ENCODE data around the gene ABCF3.
"Not testable (repeated sequence)": the region's sequence is repeated elsewhere in the genome, so short reads cannot be mapped to it uniquely, and the experiment has no call there.

Gene ABCF3

GRCh38 chr3:184145751-184146270, 40.2 kb upstream of the ABCF3 start:
- DNase-seq (ENCODE audit: low read depth) = no peak
- TF ChIP-seq CTCF (IDR thresholded peaks at IDR 0.05; ENCODE audit: insufficient read depth, low read depth, low read length, missing control alignments) = no peak
- no peak overlapping the region for H3K4me3 ChIP-seq (ENCODE audit: low read depth, low read length)

- no peak for DNase-seq (ENCODE audit: low read depth)
- TF ChIP-seq CTCF (IDR thresholded peaks at IDR 0.05; ENCODE audit: insufficient read depth, low read depth, low read length, missing control alignments) = no peak
These were observed 37.9 kb upstream of the ABCF3 start for GRCh38 chr3:184148076-184148475.

GRCh38 chr3:184149123-184149522, 36.9 kb upstream of the ABCF3 start:
- TF ChIP-seq CTCF (IDR thresholded peaks at IDR 0.05; ENCODE audit: insufficient read depth, low read depth, low read length, missing control alignments) = no peak
- H3K4me3 ChIP-seq (ENCODE audit: low read depth, low read length) = no peak overlapping the region
- no peak for DNase-seq (ENCODE audit: low read depth)

More at GRCh38 chr3:184148076-184148475, 37.9 kb upstream of the ABCF3 start:
- no peak overlapping the region for H3K4me3 ChIP-seq (ENCODE audit: low read depth, low read length)

DNA sequence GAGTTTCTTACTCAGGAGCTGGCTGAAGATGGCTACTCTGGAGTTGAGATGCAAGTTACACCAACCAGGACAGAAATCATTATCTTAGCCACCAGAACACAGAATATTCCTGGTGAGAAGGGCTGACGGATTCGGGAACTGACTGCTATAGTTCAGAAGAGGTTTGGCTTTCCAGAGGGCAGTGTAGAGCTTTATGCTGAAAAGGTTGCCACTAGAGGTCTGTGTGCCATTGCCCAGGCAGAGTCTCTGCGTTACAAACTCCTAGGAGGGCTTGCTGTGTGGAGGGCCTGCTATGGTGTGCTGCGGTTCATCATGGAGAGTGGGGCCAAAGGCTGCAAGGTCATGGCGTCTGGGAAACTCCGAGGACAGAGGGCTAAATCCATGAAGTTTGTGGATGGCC, 36.2 kb upstream of the ABCF3 start:
- H3K4me3 ChIP-seq (ENCODE audit: low read depth, low read length); DNase-seq (ENCODE audit: low read depth): not testable (repeated sequence)

GRCh38 chr3:184154885-184155643, 30.9 kb upstream of the ABCF3 start, which contains the start of gene DVL3:
Gene DVL3 (plus strand): TSS chr3:184155377. CDS start chr3:184155636, 259 bp downstream.
- no peak for TF ChIP-seq CTCF (IDR thresholded peaks at IDR 0.05; ENCODE audit: insufficient read depth, low read depth, low read length, missing control alignments)
- DNase-seq (ENCODE audit: low read depth) = peak; percentile 79
- H3K4me3 ChIP-seq (ENCODE audit: low read depth, low read length) = peak within 1 kb of the TSS; percentile 79

- peak overlapping the region; percentile 79 for H3K4me3 ChIP-seq (ENCODE audit: low read depth, low read length)
These were observed 30.1 kb upstream of the ABCF3 start for GRCh38 chr3:184155644-184156521.

More at GRCh38 chr3:184155644-184156521, 30.1 kb upstream of the ABCF3 start:
- DNase-seq (ENCODE audit: low read depth) = peak; percentile 49
- TF ChIP-seq CTCF (IDR thresholded peaks at IDR 0.05; ENCODE audit: insufficient read depth, low read depth, low read length, missing control alignments) = no peak
